ENCODE data around the gene KRTAP9-8. TPM values are rescaled to one million over a fixed set of nuclear protein-coding genes. Genes with fewer than 3 reads are reported as not detected.
"Not testable (repeated sequence)": the region's sequence is repeated elsewhere in the genome, so short reads cannot be mapped to it uniquely, and the experiment has no call there.

The KRTAP9-8 gene
- total RNA-seq, 2 experiments from 2014 or later = not detected

- no peak for DNase-seq (ENCODE audit: low spot score)
- Histone ChIP-seq H4K20me1 (ENCODE audit: insufficient read depth, low read length) (no peaks in the 10 kb centered on the region), H3K9me2 (ENCODE audit: insufficient read depth, low read length) (no peaks in the 10 kb centered on the region), H3K36me3 (ENCODE audit: insufficient read depth, low read length) (no peaks in the 10 kb centered on the region), H3K4me3 (ENCODE audit: low read depth, low read length, poor library complexity, severe bottlenecking) (no peak overlapping the region), H3K27ac (ENCODE audit: low read depth, low read length, poor library complexity, severe bottlenecking) (no peak overlapping the region), H3K4me2 (ENCODE audit: low read length) (no peak overlapping the region), H3K9me3 (ENCODE audit: low read length) (no peaks in the 10 kb centered on the region), H3K4me1 (ENCODE audit: insufficient read depth, low read length, poor library complexity, severe bottlenecking) (no peaks in the 10 kb centered on the region), H3K79me2 (ENCODE audit: insufficient read depth, low read depth, low read length) (no peaks in the 10 kb centered on the region), H2AFZ (ENCODE audit: low read length) (no peak overlapping the region)
- ChIA-PET POLR2A (interaction anchor here (0.6 kb wide), 2 partner anchors 225 to 364 kb away, joined by 3 read pairs; no protein-coding TSS in a partner anchor), CTCF (ENCODE audit: unreplicated experiment) (no interaction called here)
- intact Hi-C loops (cut with micrococcal nuclease; ENCODE audit: unreplicated experiment) = no loop called here
- TF ChIP-seq, protein P1, sequence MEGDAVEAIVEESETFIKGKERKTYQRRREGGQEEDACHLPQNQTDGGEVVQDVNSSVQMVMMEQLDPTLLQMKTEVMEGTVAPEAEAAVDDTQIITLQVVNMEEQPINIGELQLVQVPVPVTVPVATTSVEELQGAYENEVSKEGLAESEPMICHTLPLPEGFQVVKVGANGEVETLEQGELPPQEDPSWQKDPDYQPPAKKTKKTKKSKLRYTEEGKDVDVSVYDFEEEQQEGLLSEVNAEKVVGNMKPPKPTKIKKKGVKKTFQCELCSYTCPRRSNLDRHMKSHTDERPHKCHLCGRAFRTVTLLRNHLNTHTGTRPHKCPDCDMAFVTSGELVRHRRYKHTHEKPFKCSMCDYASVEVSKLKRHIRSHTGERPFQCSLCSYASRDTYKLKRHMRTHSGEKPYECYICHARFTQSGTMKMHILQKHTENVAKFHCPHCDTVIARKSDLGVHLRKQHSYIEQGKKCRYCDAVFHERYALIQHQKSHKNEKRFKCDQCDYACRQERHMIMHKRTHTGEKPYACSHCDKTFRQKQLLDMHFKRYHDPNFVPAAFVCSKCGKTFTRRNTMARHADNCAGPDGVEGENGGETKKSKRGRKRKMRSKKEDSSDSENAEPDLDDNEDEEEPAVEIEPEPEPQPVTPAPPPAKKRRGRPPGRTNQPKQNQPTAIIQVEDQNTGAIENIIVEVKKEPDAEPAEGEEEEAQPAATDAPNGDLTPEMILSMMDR (conservative IDR thresholded peaks at IDR 0.05; ENCODE audit: low read length) = no peak
- no peak for TF ChIP-seq EZH2phosphoT487 (IDR thresholded peaks at IDR 0.05; ENCODE audit: borderline replicate concordance, low read depth, low read length)
- no TSS peak for BruUV-seq (replicated peaks)
Observed at GRCh38 chr17:41251261-41251660, 13.5 kb downstream of the KRTAP9-8 start.

- CTCF ChIA-PET (ENCODE audit: unreplicated experiment) = no interaction called here
- intact Hi-C loops (cut with micrococcal nuclease; ENCODE audit: unreplicated experiment) = no loop called here
- Histone ChIP-seq H3K4me1 (ENCODE audit: insufficient read depth, low read length, poor library complexity, severe bottlenecking) (no peaks in the 10 kb centered on the region), H3K4me3 (ENCODE audit: low read depth, low read length, poor library complexity, severe bottlenecking) (no peak overlapping the region), H3K79me2 (ENCODE audit: insufficient read depth, low read depth, low read length) (no peaks in the 10 kb centered on the region), H3K36me3 (ENCODE audit: insufficient read depth, low read length) (no peaks in the 10 kb centered on the region), H2AFZ (ENCODE audit: low read length) (no peak overlapping the region), H3K4me2 (ENCODE audit: low read length) (no peak overlapping the region), H4K20me1 (ENCODE audit: insufficient read depth, low read length) (no peaks in the 10 kb centered on the region), H3K27ac (ENCODE audit: low read depth, low read length, poor library complexity, severe bottlenecking) (no peak overlapping the region), H3K9me3 (ENCODE audit: low read length) (no peaks in the 10 kb centered on the region), H3K9me2 (ENCODE audit: insufficient read depth, low read length) (no peaks in the 10 kb centered on the region)
- no TSS peak for BruUV-seq (replicated peaks)
- DNase-seq (ENCODE audit: low spot score) = no peak
- POLR2A ChIA-PET = no interaction called here
- no peak for TF ChIP-seq EZH2phosphoT487 (IDR thresholded peaks at IDR 0.05; ENCODE audit: borderline replicate concordance, low read depth, low read length)
- TF ChIP-seq, protein P1 (conservative IDR thresholded peaks at IDR 0.05; ENCODE audit: low read length) = no peak
Observed at GRCh38 chr17:41254861-41255260, 17.1 kb downstream of the KRTAP9-8 start.

GRCh38 chr17:41255381-41256290 lies 17.8 kb downstream of the KRTAP9-8 start, which contains the start of gene KRTAP9-9:
Gene KRTAP9-9, plus strand, starts transcription at chr17:41255384.
- POLR2A ChIA-PET = interaction anchor here (0.6 kb wide), 2 partner anchors 55 to 1689 kb away, joined by 3 read pairs; no protein-coding TSS in a partner anchor
- not testable (repeated sequence) for DNase-seq (ENCODE audit: low spot score)

More at GRCh38 chr17:41255381-41256290, 17.8 kb downstream of the KRTAP9-8 start, which contains the start of gene KRTAP9-9:
- H3K4me1 ChIP-seq (ENCODE audit: insufficient read depth, low read length, poor library complexity, severe bottlenecking); H3K27ac ChIP-seq (ENCODE audit: low read depth, low read length, poor library complexity, severe bottlenecking); H3K4me2 ChIP-seq (ENCODE audit: low read length); H3K9me2 ChIP-seq (ENCODE audit: insufficient read depth, low read length); CTCF ChIA-PET (ENCODE audit: unreplicated experiment); H4K20me1 ChIP-seq (ENCODE audit: insufficient read depth, low read length); H2AFZ ChIP-seq (ENCODE audit: low read length); BruUV-seq (replicated peaks); H3K9me3 ChIP-seq (ENCODE audit: low read length); H3K36me3 ChIP-seq (ENCODE audit: insufficient read depth, low read length); H3K4me3 ChIP-seq (ENCODE audit: low read depth, low read length, poor library complexity, severe bottlenecking); intact Hi-C loops (cut with micrococcal nuclease; ENCODE audit: unreplicated experiment); H3K79me2 ChIP-seq (ENCODE audit: insufficient read depth, low read depth, low read length): not testable (repeated sequence)
